ENCODE results near the gene CLCN4.
A peak's percentile ranks its signal among the peaks of the same experiment; 100 is the strongest.

CLCN4 gene

GRCh38 chrX:10240918-10241317 lies 84.1 kb downstream of the CLCN4 start:
- DNase-seq (ENCODE audit: low read depth, low spot score), result no peak

GRCh38 chrX:10242026-10242425 lies 85.3 kb downstream of the CLCN4 start:
- no peak for DNase-seq (ENCODE audit: low read depth, low spot score)

- no peak for DNase-seq (ENCODE audit: low read depth, low spot score)
These were observed 86.3 kb downstream of the CLCN4 start for GRCh38 chrX:10243106-10243505.

- no peak for DNase-seq (ENCODE audit: low read depth, low spot score)
These were observed 88.3 kb downstream of the CLCN4 start for GRCh38 chrX:10244915-10245622.

GRCh38 chrX:10245886-10246285 lies 89.1 kb downstream of the CLCN4 start:
- DNase-seq (ENCODE audit: low read depth, low spot score), result no peak

- DNase-seq (ENCODE audit: low read depth, low spot score), result no peak
These were observed 89.5 kb downstream of the CLCN4 start for GRCh38 chrX:10246297-10246696.

GRCh38 chrX:10246846-10247245 lies 90.1 kb downstream of the CLCN4 start:
- no peak for DNase-seq (ENCODE audit: low read depth, low spot score)

GRCh38 chrX:10254739-10255138 lies 98.0 kb downstream of the CLCN4 start:
- DNase-seq (ENCODE audit: low read depth, low spot score), result no peak

GRCh38 chrX:10259716-10260115 lies 102.9 kb downstream of the CLCN4 start:
- DNase-seq (ENCODE audit: low read depth, low spot score), result no peak

- DNase-seq (ENCODE audit: low read depth, low spot score), result no peak
These were observed 109.0 kb downstream of the CLCN4 start for GRCh38 chrX:10265775-10266174.

GRCh38 chrX:10278716-10279115 lies 121.9 kb downstream of the CLCN4 start:
- no peak for DNase-seq (ENCODE audit: low read depth, low spot score)

GRCh38 chrX:10280071-10280470 lies 123.3 kb downstream of the CLCN4 start:
- DNase-seq (ENCODE audit: low read depth, low spot score), result no peak

- peak; percentile 11 for DNase-seq (ENCODE audit: low read depth, low spot score)
These were observed 125.7 kb downstream of the CLCN4 start for GRCh38 chrX:10282490-10282889.

- DNase-seq (ENCODE audit: low read depth, low spot score), result no peak
These were observed 129.4 kb downstream of the CLCN4 start for GRCh38 chrX:10286195-10286594.

All from ELF-1 (cell line).